Neural cell (in vitro differentiated cells): Measurements from ENCODE around the gene IL7R. TPM values are rescaled to one million over a fixed set of nuclear protein-coding genes. Genes with fewer than 3 reads are reported as not detected.

ENCODE experiments used
- H2AFZ ChIP-seq: fragments of 200-600, 300-800 bp; sonication (generic), shearing (Covaris generic); 2 replicates; pipeline ENCODE4 v1.6.0; 2014; ENCODE audit warnings: low read depth, mild to moderate bottlenecking, antibody characterized with exemption, low read length, moderate library complexity
- H3F3A ChIP-seq: fragments of 200-600 bp; shearing (Covaris generic); 2 replicates; pipeline ENCODE4 v1.6.1; 2016; ENCODE audit warnings: mild to moderate bottlenecking, moderate library complexity, mixed read lengths, antibody characterized with exemption, low read length; ENCODE audit not compliant: insufficient read depth, poor library complexity, severe bottlenecking
- H3K27ac ChIP-seq: fragments of 200-600, 300-800 bp; sonication (generic), shearing (Covaris generic); 2 replicates; pipeline ENCODE4 v1.5.1; 2014; ENCODE audit warnings: mild to moderate bottlenecking, low read length, moderate library complexity
- H3K27me3 ChIP-seq: fragments of 300-800, 200-600 bp; sonication (generic), shearing (Covaris generic); 2 replicates; pipeline ENCODE4 v1.6.0; 2014; ENCODE audit warnings: mild to moderate bottlenecking, low read depth, low read length, moderate library complexity; ENCODE audit not compliant: insufficient read depth
- H3K36me3 ChIP-seq: fragments of 300-800, 200-600 bp; sonication (generic), shearing (Covaris generic); 2 replicates; pipeline ENCODE4 v1.5.1; 2014; ENCODE audit warnings: mild to moderate bottlenecking, antibody characterized with exemption, low read length, moderate library complexity; ENCODE audit not compliant: insufficient read depth
- H3K4me2 ChIP-seq: fragments of 300-800, 200-600 bp; sonication (generic), shearing (Covaris generic); 2 replicates; pipeline ENCODE4 v1.6.0; 2014; ENCODE audit warnings: mild to moderate bottlenecking, low read length
- H3K4me3 ChIP-seq: fragments of 300-800, 200-600 bp; sonication (generic), shearing (Covaris generic); 2 replicates; pipeline ENCODE4 v1.5.1; 2014; ENCODE audit warnings: mild to moderate bottlenecking, low read length, moderate library complexity
- H3K79me2 ChIP-seq: fragments of 200-600 bp; shearing (Covaris generic); replicated peaks from 2 replicates; pipeline ENCODE4 v1.6.0; 2014; ENCODE audit warnings: mild to moderate bottlenecking, low read length, moderate library complexity; ENCODE audit not compliant: insufficient read depth
- H3K9ac ChIP-seq: fragments of 300-800, 200-600 bp; sonication (generic), shearing (Covaris generic); 2 replicates; pipeline ENCODE4 v1.6.1; 2016; ENCODE audit warnings: mild to moderate bottlenecking, low read length, mixed read lengths
- H3K9me2 ChIP-seq: fragments of 200-600 bp; shearing (Covaris generic); 2 replicates; pipeline ENCODE4 v1.6.1; 2016; ENCODE audit warnings: mild to moderate bottlenecking, low read length, mixed read lengths; ENCODE audit not compliant: insufficient read depth
- H3K9me3 ChIP-seq: fragments of 200-600, 300-800 bp; sonication (generic), shearing (Covaris generic); 2 replicates; pipeline ENCODE4 v1.6.1; 2016; ENCODE audit warnings: mild to moderate bottlenecking, mixed run types, low read length, moderate library complexity, mixed read lengths
- H4K20me1 ChIP-seq: fragments of 200-600 bp; shearing (Covaris generic); 2 replicates; pipeline ENCODE4 v1.6.1; 2016; ENCODE audit warnings: mild to moderate bottlenecking, mixed run types; ENCODE audit not compliant: insufficient read depth
- CTCF ChIP-seq: fragments of 450-650 bp; IDR thresholded peaks from 2 replicates; pipeline ENCODE4 v1.5.1; 2014; ENCODE audit warnings: antibody characterized with exemption, mild to moderate bottlenecking, moderate library complexity; ENCODE audit not compliant: poor library complexity, severe bottlenecking
- EP300 ChIP-seq: fragments of 450-650 bp; conservative IDR thresholded peaks from 2 replicates; pipeline ENCODE4 v1.6.1; 2014; ENCODE audit warnings: antibody characterized with exemption, mild to moderate bottlenecking, moderate library complexity; ENCODE audit not compliant: poor library complexity, severe bottlenecking
- EZH2 ChIP-seq: fragments of 200-600, 300-800 bp; shearing (Covaris generic), sonication (generic); IDR thresholded peaks from 2 replicates; pipeline ENCODE4 v1.6.1; 2014; ENCODE audit warnings: antibody characterized with exemption, low read length, borderline replicate concordance, mild to moderate bottlenecking; ENCODE audit not compliant: insufficient read depth, poor library complexity, severe bottlenecking
- MXI1 ChIP-seq: fragments of 450-650 bp; conservative IDR thresholded peaks from 2 replicates; pipeline ENCODE4 v1.6.1; 2014; ENCODE audit warnings: antibody characterized with exemption, mild to moderate bottlenecking; ENCODE audit not compliant: poor library complexity, severe bottlenecking
- POLR2AphosphoS5 ChIP-seq: IDR thresholded peaks from 2 replicates; pipeline ENCODE4 v1.6.1; 2012
- RAD21 ChIP-seq: fragments of 450-650 bp; conservative IDR thresholded peaks from 2 replicates; pipeline ENCODE4 v1.6.1; 2014; ENCODE audit warnings: antibody characterized with exemption, mild to moderate bottlenecking, moderate library complexity
- REST ChIP-seq: IDR thresholded peaks from 2 replicates; pipeline ENCODE4 v1.6.1; 2012; ENCODE audit warnings: borderline replicate concordance
- SMC3 ChIP-seq: fragments of 450-650 bp; conservative IDR thresholded peaks from 2 replicates; pipeline ENCODE4 v1.6.1; 2014; ENCODE audit warnings: antibody characterized with exemption, mild to moderate bottlenecking, moderate library complexity; ENCODE audit not compliant: poor library complexity
- TAF1 ChIP-seq: IDR thresholded peaks from 2 replicates; pipeline ENCODE4 v1.6.1; 2012; ENCODE audit warnings: low read depth
- polyA plus RNA-seq: library from polyadenylated mRNA; depleted of rRNA; stranded (reverse); fragments of >200 nt; gene quantifications from 2 replicates; pipeline ENCODE4 v1.2.3, GENCODE V29; 2014

IL7R gene
- polyA plus RNA-seq, 1 donor from 2014 or later, result not detected

- no peak for TF ChIP-seq SMC3
- no peak overlapping the region for H3K27ac ChIP-seq
- H2AFZ ChIP-seq, result no peak overlapping the region
- no peak overlapping the region for H3K4me3 ChIP-seq
- H3K9ac ChIP-seq, result no peak overlapping the region
- no peak overlapping the region for H3K4me2 ChIP-seq
- H4K20me1 ChIP-seq, result no peaks in the 10 kb centered on the region
- no peaks in the 10 kb centered on the region for H3K36me3 ChIP-seq
- H3K9me3 ChIP-seq, result no peaks in the 10 kb centered on the region
- no peaks in the 10 kb centered on the region for H3K79me2 ChIP-seq
- no peaks in the 10 kb centered on the region for H3K9me2 ChIP-seq
- H3K27me3 ChIP-seq, result no peaks in the 10 kb centered on the region
- no peaks in the 10 kb centered on the region for H3F3A ChIP-seq
Measured at GRCh38 chr5:35826554-35826953, 30.1 kb upstream of the IL7R start.

GRCh38 chr5:35828082-35828598 is 28.6 kb upstream of the IL7R start:
- H3K9me2 ChIP-seq, result no peaks in the 10 kb centered on the region
- no peak for TF ChIP-seq EP300
- TF ChIP-seq EZH2, result no peak
- no peak for TF ChIP-seq TAF1
- TF ChIP-seq MXI1, result no peak
- no peak for TF ChIP-seq POLR2AphosphoS5
- TF ChIP-seq REST, result no peak
- no peak for TF ChIP-seq RAD21
- TF ChIP-seq SMC3, result no peak
- TF ChIP-seq CTCF, result no peak

DNA sequence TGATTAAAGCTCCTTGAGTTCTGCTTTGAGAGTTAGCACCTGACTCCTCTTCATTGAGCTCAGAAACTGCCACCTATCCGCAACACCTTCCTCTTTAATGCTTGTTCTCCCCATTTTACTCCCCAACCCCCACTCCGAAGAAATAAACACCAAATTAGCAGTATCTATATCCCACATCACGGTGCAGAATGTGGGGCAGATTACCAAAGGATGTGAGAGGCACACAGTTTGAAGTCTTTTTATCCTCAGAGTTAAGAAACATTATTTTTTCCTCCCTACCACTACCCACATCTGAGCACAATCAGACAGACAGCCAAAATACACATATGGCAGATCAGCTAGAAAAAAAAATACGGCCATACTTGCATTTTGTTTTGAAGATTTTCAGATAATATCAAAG is 26.1 kb upstream of the IL7R start:
- TF ChIP-seq EZH2 (no peak), CTCF (no peak), EP300 (no peak), REST (no peak), RAD21 (no peak), SMC3 (no peak), MXI1 (no peak), TAF1 (no peak), POLR2AphosphoS5 (no peak)

More at GRCh38 chr5:35828082-35828598, 28.6 kb upstream of the IL7R start:
- no peaks in the 10 kb centered on the region for H3K27me3 ChIP-seq
- H3K4me3 ChIP-seq, result no peak overlapping the region
- H3K9ac ChIP-seq, result no peak overlapping the region
- no peak overlapping the region for H2AFZ ChIP-seq
- H3F3A ChIP-seq, result no peaks in the 10 kb centered on the region
- H3K79me2 ChIP-seq, result no peaks in the 10 kb centered on the region
- H3K4me2 ChIP-seq, result no peak overlapping the region
- no peaks in the 10 kb centered on the region for H4K20me1 ChIP-seq
- H3K36me3 ChIP-seq, result no peaks in the 10 kb centered on the region
- H3K27ac ChIP-seq, result no peak overlapping the region
- no peaks in the 10 kb centered on the region for H3K9me3 ChIP-seq

More for the DNA sequence above, 26.1 kb upstream of the IL7R start:
- H3F3A ChIP-seq, result no peaks in the 10 kb centered on the region
- no peak overlapping the region for H3K9ac ChIP-seq
- H3K36me3 ChIP-seq, result no peaks in the 10 kb centered on the region
- H3K4me3 ChIP-seq, result no peak overlapping the region
- H4K20me1 ChIP-seq, result no peaks in the 10 kb centered on the region
- H3K27me3 ChIP-seq, result no peaks in the 10 kb centered on the region
- no peaks in the 10 kb centered on the region for H3K9me3 ChIP-seq
- H3K27ac ChIP-seq, result no peak overlapping the region
- no peak overlapping the region for H3K4me2 ChIP-seq
- H3K79me2 ChIP-seq, result no peaks in the 10 kb centered on the region
- H2AFZ ChIP-seq, result no peak overlapping the region
- no peaks in the 10 kb centered on the region for H3K9me2 ChIP-seq
